GM19193 (cell line): Measurements from ENCODE around the gene MMP21.

ENCODE experiments used
- POLR2A ChIP-seq: IDR thresholded peaks from 4 replicates; pipeline ENCODE4 v1.6.1; 2011; ENCODE audit not compliant: insufficient read depth, insufficient read length; ENCODE audit errors: extremely low read depth

Gene MMP21

GRCh38 chr10:125799451-125800182, 24.0 kb upstream of the MMP21 start:
- TF ChIP-seq POLR2A: no peak

DNA sequence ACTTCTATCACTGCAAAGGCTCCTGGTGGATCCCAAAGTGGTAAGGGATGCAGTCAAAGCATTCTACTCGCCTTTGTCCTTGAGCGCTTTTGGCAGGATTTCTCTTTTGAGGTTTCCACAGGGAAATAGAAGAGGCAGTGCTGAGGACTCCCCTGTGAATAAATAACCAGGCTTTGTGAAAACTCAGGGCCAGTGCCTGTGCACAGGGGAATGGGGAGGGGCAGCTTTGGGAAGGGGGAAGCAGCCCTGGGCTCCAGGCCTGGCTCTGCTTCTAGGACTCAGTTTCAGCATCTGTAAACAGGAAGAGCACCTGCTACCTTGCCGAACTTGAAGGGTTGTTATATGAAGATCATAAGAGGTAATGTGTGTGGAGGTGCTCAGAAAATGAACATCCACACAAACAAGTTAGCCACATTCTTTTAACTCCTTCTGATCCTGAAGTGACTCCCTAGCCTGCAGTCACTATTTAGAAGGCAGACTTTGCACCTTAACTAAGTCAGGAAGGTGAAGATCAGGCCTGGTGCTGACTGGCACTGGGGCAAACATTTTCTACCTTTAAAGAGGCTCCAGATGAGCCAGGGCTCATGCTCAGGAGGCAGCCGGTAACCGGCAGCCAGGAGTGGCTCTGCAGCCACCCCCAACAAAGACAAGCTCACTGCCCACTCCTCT, 22.5 kb upstream of the MMP21 start:
- no peak for TF ChIP-seq POLR2A

- TF ChIP-seq POLR2A: no peak
Measured at GRCh38 chr10:125797424-125797823, 21.8 kb upstream of the MMP21 start.

DNA sequence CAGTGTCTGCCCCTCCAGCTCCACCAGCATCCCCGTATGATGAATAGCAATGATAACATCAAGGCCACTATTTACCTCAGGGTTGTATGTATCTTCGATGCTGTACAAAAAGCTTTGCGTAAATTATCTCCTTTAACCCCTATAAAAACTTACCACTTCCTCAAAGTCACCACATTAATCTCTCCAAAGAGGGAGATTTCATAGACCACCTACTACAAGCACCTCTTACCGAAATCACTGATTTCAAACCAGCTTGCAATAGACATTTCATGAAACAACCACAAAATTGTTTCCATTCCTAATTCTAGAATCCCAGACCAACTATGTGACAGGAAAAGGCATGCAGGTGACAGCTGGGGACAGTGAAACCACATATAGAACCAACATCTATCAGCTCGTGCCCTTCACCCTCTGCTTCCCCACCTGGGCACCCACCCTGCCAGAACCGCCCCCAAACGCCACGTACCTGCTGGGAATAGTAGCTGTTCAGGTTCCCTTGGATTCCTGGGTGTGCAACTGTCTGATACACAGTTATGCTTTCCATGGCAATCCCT, 20.1 kb upstream of the MMP21 start:
- no peak for TF ChIP-seq POLR2A

DNA sequence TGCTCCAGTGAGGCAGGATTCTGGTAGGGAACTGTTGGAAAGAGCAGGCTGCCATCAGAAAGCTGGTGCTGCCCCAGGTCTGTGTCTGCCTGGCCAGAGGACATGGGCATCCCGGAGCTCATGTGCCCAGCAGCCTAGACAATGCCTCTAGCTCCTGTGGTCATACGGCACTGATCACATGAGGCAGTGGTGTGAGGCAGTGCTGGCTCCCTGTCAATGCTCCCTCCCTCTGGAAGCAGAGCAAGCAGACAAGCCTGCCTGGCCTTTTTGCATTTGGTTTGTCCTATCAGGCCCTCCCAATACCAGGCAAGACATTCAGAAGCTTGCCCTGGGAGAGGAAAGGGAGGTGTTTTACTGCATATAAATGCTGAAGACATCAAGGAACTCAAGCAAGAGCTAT, 19.5 kb upstream of the MMP21 start:
- TF ChIP-seq POLR2A: no peak

DNA sequence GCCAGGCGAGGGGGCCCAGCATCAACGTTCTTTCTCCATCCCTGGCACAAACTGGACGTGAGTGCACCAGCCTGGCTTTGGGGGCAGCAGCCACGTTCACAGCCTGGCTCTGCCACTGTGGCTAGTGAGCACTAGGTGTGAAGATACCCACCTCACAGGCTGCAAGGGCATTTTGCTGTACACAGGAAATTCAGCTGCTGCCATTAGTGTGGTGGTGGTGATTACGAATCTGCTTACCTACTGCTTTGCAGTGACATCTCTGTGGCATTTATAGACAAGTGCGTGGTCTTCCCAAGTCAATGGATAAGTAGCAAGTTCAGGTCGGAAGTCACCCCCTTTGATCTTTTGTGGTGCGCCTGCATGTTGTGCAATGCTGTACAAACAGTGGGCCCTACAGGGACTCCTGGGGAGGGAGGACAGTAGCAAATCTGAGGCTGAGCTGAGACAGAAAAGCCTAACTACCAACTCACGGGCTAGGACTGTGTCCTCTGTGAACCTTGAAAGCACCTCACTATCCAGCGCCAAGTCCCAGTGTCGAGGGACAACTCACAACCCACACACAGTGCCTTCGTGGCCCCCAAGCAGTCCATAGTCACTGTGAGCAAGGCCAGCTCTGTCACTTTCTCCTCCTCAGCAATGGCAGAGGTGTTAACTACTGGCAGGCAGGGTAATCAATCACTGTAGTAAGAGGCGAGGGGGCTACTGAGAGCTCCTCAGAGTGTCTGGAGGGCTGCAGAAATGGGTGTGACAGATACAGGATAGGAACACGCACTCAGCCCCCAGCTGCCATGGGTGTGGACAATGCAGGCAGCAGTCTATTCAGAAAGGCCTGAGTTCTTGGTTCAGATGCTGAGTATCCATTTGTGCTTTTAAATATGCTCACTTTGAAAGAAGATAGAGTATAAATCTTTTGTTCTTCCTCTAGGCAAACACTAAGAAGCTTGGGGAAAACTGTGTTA, 17.0 kb upstream of the MMP21 start:
- no peak for TF ChIP-seq POLR2A

GRCh38 chr10:125788156-125789034, 12.8 kb upstream of the MMP21 start:
- no peak for TF ChIP-seq POLR2A

- no peak for TF ChIP-seq POLR2A
Measured at GRCh38 chr10:125785791-125786190, 10.2 kb upstream of the MMP21 start.

- no peak for TF ChIP-seq POLR2A
Measured at GRCh38 chr10:125783957-125784356, 8.3 kb upstream of the MMP21 start.

DNA sequence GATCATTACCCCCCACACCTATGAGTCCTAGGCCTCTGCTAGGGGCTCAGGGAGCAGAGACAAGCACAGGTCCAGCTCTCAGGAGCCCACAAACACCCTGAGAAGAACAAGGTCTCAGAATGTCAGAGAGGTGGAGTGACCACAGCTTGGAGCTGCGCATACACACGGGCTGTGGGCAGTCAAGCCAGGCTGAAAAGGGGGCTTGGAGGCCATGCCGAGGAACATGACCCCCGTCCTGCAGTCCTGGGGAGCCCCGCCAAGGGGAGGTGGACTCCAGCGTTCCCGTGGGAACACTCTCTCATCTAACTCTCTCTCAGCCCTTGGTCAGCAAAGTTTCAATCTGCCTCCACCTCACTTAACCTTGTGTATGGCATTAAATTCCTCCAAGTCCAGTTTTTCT, 7.8 kb upstream of the MMP21 start:
- no peak for TF ChIP-seq POLR2A

GRCh38 chr10:125782616-125783015, 7.0 kb upstream of the MMP21 start:
- no peak for TF ChIP-seq POLR2A

GRCh38 chr10:125782054-125782453, 6.4 kb upstream of the MMP21 start:
- no peak for TF ChIP-seq POLR2A

DNA sequence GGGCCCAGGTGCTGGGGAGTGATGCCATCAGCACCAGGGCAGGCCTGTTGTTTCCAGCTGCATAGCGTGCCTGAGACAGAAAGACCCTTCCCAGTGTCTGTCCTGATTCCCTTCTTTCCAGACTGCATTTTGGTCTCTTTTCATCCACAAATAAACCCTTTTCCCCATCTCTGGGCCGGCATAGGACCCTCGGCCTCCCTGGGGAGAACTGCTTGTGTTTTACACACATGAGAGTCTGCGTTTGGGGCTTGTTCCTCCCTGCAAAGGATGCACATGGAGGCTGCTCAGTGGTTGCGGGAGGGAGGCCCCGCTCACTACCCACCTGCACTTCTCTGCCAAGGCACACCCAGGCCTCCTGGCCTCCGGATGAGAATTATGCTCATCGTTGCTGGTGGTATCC, 5.8 kb upstream of the MMP21 start:
- TF ChIP-seq POLR2A: no peak
